IMR-90 (cell line): ENCODE data around the gene DCAF15.

Source experiments
- CEBPB ChIP-seq: IDR thresholded peaks from 2 replicates; pipeline ENCODE4 v1.6.1; 2012; ENCODE audit warnings: low read depth, low read length, improper control_type of control experiment
- CHD1 ChIP-seq: IDR thresholded peaks from 2 replicates; pipeline ENCODE4 v1.6.1; 2012; ENCODE audit warnings: low read depth, low read length, improper control_type of control experiment
- CTCF ChIP-seq: conservative IDR thresholded peaks from 2 replicates; pipeline ENCODE4 v1.5.1; 2012; ENCODE audit warnings: mild to moderate bottlenecking, low read depth, low read length, improper control_type of control experiment
- MAFK ChIP-seq: IDR thresholded peaks from 2 replicates; pipeline ENCODE4 v1.6.1; 2012; ENCODE audit warnings: low read depth, low read length, improper control_type of control experiment
- MAZ ChIP-seq: IDR thresholded peaks from 2 replicates; pipeline ENCODE4 v1.6.1; 2012; ENCODE audit warnings: low read depth, mild to moderate bottlenecking, low read length, improper control_type of control experiment, moderate library complexity, borderline replicate concordance
- POLR2A ChIP-seq: IDR thresholded peaks from 2 replicates; pipeline ENCODE4 v1.6.1; 2012; ENCODE audit warnings: mild to moderate bottlenecking, low read depth, low read length
- RAD21 ChIP-seq: IDR thresholded peaks from 2 replicates; pipeline ENCODE4 v1.6.1; 2012; ENCODE audit warnings: low read length, improper control_type of control experiment
- RCOR1 ChIP-seq: IDR thresholded peaks from 2 replicates; pipeline ENCODE4 v1.6.1; 2012; ENCODE audit warnings: mild to moderate bottlenecking, low read length, improper control_type of control experiment; ENCODE audit not compliant: insufficient replicate concordance
- RFX5 ChIP-seq: IDR thresholded peaks from 2 replicates; pipeline ENCODE4 v1.8.0; 2012; ENCODE audit warnings: low read depth, mild to moderate bottlenecking, low read length, moderate library complexity
- SMC3 ChIP-seq: fragments of 150-350 bp; IDR thresholded peaks from 2 replicates; pipeline ENCODE4 v1.6.1; 2016; ENCODE audit warnings: low read depth, mild to moderate bottlenecking, antibody characterized with exemption, low read length, moderate library complexity
- USF2 ChIP-seq: fragments of 150-350 bp; IDR thresholded peaks from 2 replicates; pipeline ENCODE4 v1.6.1; 2017; ENCODE audit warnings: mild to moderate bottlenecking, antibody characterized with exemption, low read length, low read depth

- no peak for TF ChIP-seq CTCF
- no peak for TF ChIP-seq CHD1
- no peak for TF ChIP-seq RFX5
- no peak for TF ChIP-seq MAZ
- no peak for TF ChIP-seq POLR2A
- no peak for TF ChIP-seq MAFK
- TF ChIP-seq RCOR1: no peak
- TF ChIP-seq CEBPB: no peak
- TF ChIP-seq SMC3: no peak
- no peak for TF ChIP-seq USF2
- no peak for TF ChIP-seq RAD21
Observed at GRCh38 chr19:13951043-13951442, 1.3 kb upstream of the DCAF15 start.
